LoVo (cell line): ENCODE measurements around the gene DUX4.
"Not testable (repeated sequence)": the region's sequence is repeated elsewhere in the genome, so short reads cannot be mapped to it uniquely, and the experiment has no call there.

Experiments used
- DNase-seq: peaks from one replicate; pipeline ENCODE4 v3.0.0-alpha.2; 2016; ENCODE audit warnings: low spot score

The DUX4 gene

DNA sequence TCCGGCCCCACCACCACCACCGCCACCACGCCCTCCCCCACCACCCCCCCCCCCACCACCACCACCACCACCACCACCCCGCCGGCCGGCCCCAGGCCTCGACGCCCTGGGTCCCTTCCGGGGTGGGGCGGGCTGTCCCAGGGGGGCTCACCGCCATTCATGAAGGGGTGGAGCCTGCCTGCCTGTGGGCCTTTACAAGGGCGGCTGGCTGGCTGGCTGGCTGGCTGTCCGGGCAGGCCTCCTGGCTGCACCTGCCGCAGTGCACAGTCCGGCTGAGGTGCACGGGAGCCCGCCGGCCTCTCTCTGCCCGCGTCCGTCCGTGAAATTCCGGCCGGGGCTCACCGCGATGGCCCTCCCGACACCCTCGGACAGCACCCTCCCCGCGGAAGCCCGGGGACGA is at the start of gene DUX4:
DUX4 (plus strand) TSS at position 347 of the 400 bp plus-strand sequence; CDS start at position 347, 0 bp downstream.
- DNase-seq: not testable (repeated sequence)

- not testable (repeated sequence) for DNase-seq
Measured at GRCh38 chr4:190175436-190175835, 1.9 kb downstream of the DUX4 start.

- DNase-seq: not testable (repeated sequence)
Measured at GRCh38 chr4:190177727-190178605, 4.4 kb downstream of the DUX4 start.

DNA sequence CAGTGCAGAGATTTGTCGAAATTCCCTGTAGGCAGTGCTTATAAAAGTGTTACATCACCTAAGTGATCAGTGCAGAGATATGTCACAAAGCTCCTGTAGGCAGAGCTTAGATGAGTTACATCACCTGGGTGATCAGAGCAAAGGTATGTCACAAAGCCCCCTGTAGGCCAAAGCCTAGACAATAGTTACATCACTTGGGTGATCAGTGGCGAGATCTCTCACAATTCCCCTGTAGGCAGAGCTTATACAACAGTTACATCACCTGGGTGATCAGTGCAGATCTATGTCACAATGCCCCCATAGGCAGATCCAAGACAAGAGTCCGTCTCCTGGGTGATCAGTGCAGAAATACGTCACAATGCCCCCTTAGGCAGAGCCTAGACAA is 5.0 kb downstream of the DUX4 start:
- DNase-seq: not testable (repeated sequence)

DNA sequence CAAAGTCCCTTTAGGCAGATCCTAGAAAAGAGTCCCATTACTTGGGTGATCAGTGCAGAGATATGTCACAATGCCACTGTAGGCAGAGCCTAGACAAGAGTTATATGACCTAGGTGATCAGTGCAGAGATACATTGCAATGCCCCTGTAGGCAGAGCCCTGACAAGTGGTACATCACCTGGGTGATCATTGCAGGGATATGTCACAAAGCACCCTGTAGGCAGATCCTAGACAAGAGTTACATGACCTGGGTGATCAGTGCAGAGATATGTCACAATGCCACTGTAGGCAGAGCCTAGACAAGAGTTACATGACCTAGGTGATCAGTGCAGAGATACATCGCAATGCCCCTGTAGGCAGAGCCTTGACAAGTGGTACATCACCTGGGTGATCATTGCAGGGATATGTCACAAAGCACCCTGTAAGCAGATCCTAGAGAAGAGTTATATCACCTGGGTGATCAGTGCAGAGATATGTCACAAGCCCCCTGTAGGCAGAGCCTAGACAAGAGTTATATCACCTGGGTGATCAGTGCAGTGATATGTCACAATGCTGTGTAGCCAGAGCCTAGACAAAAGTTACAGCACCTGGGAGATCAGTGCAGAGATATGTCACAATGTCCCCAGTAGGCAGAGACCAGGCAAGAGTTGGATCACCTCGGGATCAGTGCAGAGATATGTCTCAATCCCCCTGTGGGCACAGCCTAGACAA is 5.6 kb downstream of the DUX4 start:
- not testable (repeated sequence) for DNase-seq

- DNase-seq: not testable (repeated sequence)
Measured at GRCh38 chr4:190179740-190180094, 6.1 kb downstream of the DUX4 start.

- DNase-seq: not testable (repeated sequence)
Measured at GRCh38 chr4:190180947-190181346, 7.4 kb downstream of the DUX4 start.

GRCh38 chr4:190181481-190182100 is 8.0 kb downstream of the DUX4 start:
- not testable (repeated sequence) for DNase-seq

GRCh38 chr4:190203510-190203909 is 29.9 kb downstream of the DUX4 start:
- DNase-seq: not testable (repeated sequence)
